ENCODE results near the gene FOXO6.

Gene FOXO6

GRCh38 chr1:41394369-41394744 lies 33.1 kb downstream of the FOXO6 start:
- no peak for DNase-seq (ENCODE audit: extremely low read depth, low read depth)
- TF ChIP-seq CTCF (IDR thresholded peaks at IDR 0.05; ENCODE audit: low read depth, low read length), result no peak

GRCh38 chr1:41394959-41395956 lies 34.0 kb downstream of the FOXO6 start:
- TF ChIP-seq CTCF (IDR thresholded peaks at IDR 0.05; ENCODE audit: low read depth, low read length), result no peak
- no peak for DNase-seq (ENCODE audit: extremely low read depth, low read depth)

GRCh38 chr1:41396084-41396483 lies 34.9 kb downstream of the FOXO6 start:
- no peak for TF ChIP-seq CTCF (IDR thresholded peaks at IDR 0.05; ENCODE audit: low read depth, low read length)
- no peak for DNase-seq (ENCODE audit: extremely low read depth, low read depth)

- TF ChIP-seq CTCF (IDR thresholded peaks at IDR 0.05; ENCODE audit: low read depth, low read length), result no peak
- DNase-seq (ENCODE audit: extremely low read depth, low read depth), result no peak
These were observed 35.8 kb downstream of the FOXO6 start for GRCh38 chr1:41397020-41397419.

- no peak for TF ChIP-seq CTCF (IDR thresholded peaks at IDR 0.05; ENCODE audit: low read depth, low read length)
- DNase-seq (ENCODE audit: extremely low read depth, low read depth), result no peak
These were observed 36.6 kb downstream of the FOXO6 start for GRCh38 chr1:41397753-41398330.

GRCh38 chr1:41399145-41399795 lies 38.0 kb downstream of the FOXO6 start:
- TF ChIP-seq CTCF (IDR thresholded peaks at IDR 0.05; ENCODE audit: low read depth, low read length), result no peak
- DNase-seq (ENCODE audit: extremely low read depth, low read depth), result no peak

- no peak for TF ChIP-seq CTCF (IDR thresholded peaks at IDR 0.05; ENCODE audit: low read depth, low read length)
- no peak for DNase-seq (ENCODE audit: extremely low read depth, low read depth)
These were observed 39.0 kb downstream of the FOXO6 start for GRCh38 chr1:41400225-41400624.
